ENCODE measurements around the gene LHPP. TPM values are rescaled to one million over a fixed set of nuclear protein-coding genes. Genes with fewer than 3 reads are reported as not detected.
A peak's percentile ranks its signal among the peaks of the same experiment; 100 is the strongest.

Gene LHPP
- total RNA-seq, 6 donors from 2014 or later: 12.0 to 21.4 (median 16.4) TPM

GRCh38 chr10:124595143-124595883 is 133.7 kb downstream of the LHPP start:
- Histone ChIP-seq H3K27ac (no peak overlapping the region), H3K4me1 (no peaks in the 10 kb centered on the region), H3K27me3 (no peaks in the 10 kb centered on the region), H3K9me3 (no peaks in the 10 kb centered on the region), H3K4me3 (no peak overlapping the region), H3K36me3 (no peaks in the 10 kb centered on the region)
- TF ChIP-seq POLR2A (IDR thresholded peaks at IDR 0.05): no peak
- no peak for TF ChIP-seq POLR2AphosphoS5 (IDR thresholded peaks at IDR 0.05)
- no peak for TF ChIP-seq EP300 (IDR thresholded peaks at IDR 0.05)
- TF ChIP-seq CTCF (IDR thresholded peaks at IDR 0.05): no peak
- DNase-seq (no peak), ATAC-seq (ENCODE audit: low FRiP score in 2 of 2) (no peak)
- 89 to 90% methylated on average over 5 to 9 of the region's 9 CpGs for WGBS, 2 donors

- Histone ChIP-seq H3K4me3 (no peak overlapping the region), H3K9me3 (no peaks in the 10 kb centered on the region), H3K36me3 (no peaks in the 10 kb centered on the region), H3K4me1 (no peaks in the 10 kb centered on the region), H3K27me3 (no peaks in the 10 kb centered on the region), H3K27ac (no peak overlapping the region)
- TF ChIP-seq POLR2AphosphoS5 (IDR thresholded peaks at IDR 0.05) (no peak), POLR2A (IDR thresholded peaks at IDR 0.05) (no peak), EP300 (IDR thresholded peaks at IDR 0.05) (no peak), CTCF (IDR thresholded peaks at IDR 0.05) (no peak)
- 84 to 88% methylated on average over 14 to 18 of the region's 18 CpGs for WGBS, 2 donors
- no peak for DNase-seq
- no peak for ATAC-seq (ENCODE audit: low FRiP score in 2 of 2)
These were observed 134.6 kb downstream of the LHPP start for GRCh38 chr10:124596116-124596785.

- TF ChIP-seq POLR2AphosphoS5 (IDR thresholded peaks at IDR 0.05): no peak
- TF ChIP-seq POLR2A (IDR thresholded peaks at IDR 0.05): no peak
- TF ChIP-seq CTCF (IDR thresholded peaks at IDR 0.05): no peak
- TF ChIP-seq EP300 (IDR thresholded peaks at IDR 0.05): no peak
- ATAC-seq (ENCODE audit: low FRiP score in 2 of 2) (no peak), DNase-seq (no peak)
- Histone ChIP-seq H3K4me1 (no peaks in the 10 kb centered on the region), H3K4me3 (no peak overlapping the region), H3K9me3 (no peaks in the 10 kb centered on the region), H3K36me3 (no peaks in the 10 kb centered on the region), H3K27ac (no peak overlapping the region), H3K27me3 (no peaks in the 10 kb centered on the region)
- 84 to 91% methylated on average over 17 to 21 of the region's 21 CpGs for WGBS, 2 donors
These were observed 135.6 kb downstream of the LHPP start for GRCh38 chr10:124596962-124597845.

GRCh38 chr10:124597846-124598165 is 136.2 kb downstream of the LHPP start:
- no peaks in the 10 kb centered on the region for H3K27me3 ChIP-seq
- H3K4me3 ChIP-seq: no peak overlapping the region
- peak in 1 of 2 donors; percentile 69 for DNase-seq
- no peaks in the 10 kb centered on the region for H3K9me3 ChIP-seq
- 90 to 91% methylated on average over 8 to 10 of the region's 10 CpGs for WGBS, 2 donors
- H3K4me1 ChIP-seq: no peaks in the 10 kb centered on the region
- no peak for TF ChIP-seq EP300 (IDR thresholded peaks at IDR 0.05)
- TF ChIP-seq POLR2AphosphoS5 (IDR thresholded peaks at IDR 0.05): no peak
- no peak for TF ChIP-seq CTCF (IDR thresholded peaks at IDR 0.05)
- TF ChIP-seq POLR2A (IDR thresholded peaks at IDR 0.05): no peak
- H3K27ac ChIP-seq: no peak overlapping the region
- no peak for ATAC-seq (ENCODE audit: low FRiP score in 2 of 2)
- no peaks in the 10 kb centered on the region for H3K36me3 ChIP-seq
